ENCODE results near the gene RASGRF2. TPM values are rescaled to one million over a fixed set of nuclear protein-coding genes. Genes with fewer than 3 reads are reported as not detected.
"Not testable (repeated sequence)": the region's sequence is repeated elsewhere in the genome, so short reads cannot be mapped to it uniquely, and the experiment has no call there.

The RASGRF2 gene
- total RNA-seq, 2 experiments from 2014 or later = 4.8 to 12.3 TPM

DNA sequence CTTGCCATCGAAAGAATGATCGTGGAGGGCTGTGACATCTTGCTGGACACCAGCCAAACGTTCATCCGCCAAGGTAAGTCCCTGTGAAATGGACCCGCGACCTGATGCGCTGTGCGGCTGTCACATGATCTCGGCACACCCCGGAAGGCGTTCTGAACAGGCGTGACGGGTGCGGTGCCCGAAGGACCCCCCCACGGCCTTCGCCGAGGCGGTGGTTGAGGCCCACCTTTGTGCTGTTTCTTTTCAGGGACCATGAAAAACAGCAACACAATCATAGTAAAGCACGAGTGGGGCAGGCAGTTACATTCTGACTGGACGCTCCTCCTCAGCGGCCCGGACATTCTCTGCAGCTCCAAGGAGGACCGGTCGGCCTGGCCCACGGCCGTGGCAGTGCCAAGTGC is 126.7 kb downstream of the RASGRF2 start:
- no peaks in the 10 kb centered on the region for H3K27me3 Mint-ChIP-seq
- H3K4me1 Mint-ChIP-seq = no peaks in the 10 kb centered on the region
- no peaks in the 10 kb centered on the region for H3K36me3 Mint-ChIP-seq
- no peaks in the 10 kb centered on the region for H3K9me3 Mint-ChIP-seq (ENCODE audit: low read depth)
- ATAC-seq (no peak), DNase-seq (no peak)
- no peak overlapping the region for H3K4me3 Mint-ChIP-seq
- CTCF ChIA-PET = no interaction called here
- H3K27ac Mint-ChIP-seq = no peak overlapping the region

DNA sequence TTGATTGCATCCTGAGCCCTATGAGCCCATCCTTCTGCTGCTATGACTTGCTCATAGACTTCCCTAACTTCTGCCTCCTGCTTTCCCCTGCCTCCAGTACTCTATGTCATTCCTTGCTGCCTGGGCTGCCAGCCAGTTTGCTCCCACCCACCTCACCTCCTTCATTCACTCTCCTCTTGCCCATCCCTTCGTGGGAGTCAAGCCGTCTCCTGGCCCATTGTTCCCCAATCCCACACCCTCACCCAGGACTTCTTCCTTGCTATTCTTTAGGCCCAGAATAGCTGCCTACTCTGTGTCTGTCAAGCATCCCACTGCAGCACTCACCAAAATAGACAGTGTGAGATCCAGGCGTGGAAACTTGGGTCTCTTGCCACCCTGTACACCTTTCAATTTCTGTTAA is 131.0 kb downstream of the RASGRF2 start:
- no peak for DNase-seq
- Mint-ChIP-seq H3K27me3 (no peaks in the 10 kb centered on the region), H3K9me3 (ENCODE audit: low read depth) (no peaks in the 10 kb centered on the region), H3K4me1 (no peaks in the 10 kb centered on the region), H3K4me3 (no peak overlapping the region), H3K27ac (no peak overlapping the region), H3K36me3 (no peaks in the 10 kb centered on the region)
- CTCF ChIA-PET = no interaction called here
- ATAC-seq = no peak

DNA sequence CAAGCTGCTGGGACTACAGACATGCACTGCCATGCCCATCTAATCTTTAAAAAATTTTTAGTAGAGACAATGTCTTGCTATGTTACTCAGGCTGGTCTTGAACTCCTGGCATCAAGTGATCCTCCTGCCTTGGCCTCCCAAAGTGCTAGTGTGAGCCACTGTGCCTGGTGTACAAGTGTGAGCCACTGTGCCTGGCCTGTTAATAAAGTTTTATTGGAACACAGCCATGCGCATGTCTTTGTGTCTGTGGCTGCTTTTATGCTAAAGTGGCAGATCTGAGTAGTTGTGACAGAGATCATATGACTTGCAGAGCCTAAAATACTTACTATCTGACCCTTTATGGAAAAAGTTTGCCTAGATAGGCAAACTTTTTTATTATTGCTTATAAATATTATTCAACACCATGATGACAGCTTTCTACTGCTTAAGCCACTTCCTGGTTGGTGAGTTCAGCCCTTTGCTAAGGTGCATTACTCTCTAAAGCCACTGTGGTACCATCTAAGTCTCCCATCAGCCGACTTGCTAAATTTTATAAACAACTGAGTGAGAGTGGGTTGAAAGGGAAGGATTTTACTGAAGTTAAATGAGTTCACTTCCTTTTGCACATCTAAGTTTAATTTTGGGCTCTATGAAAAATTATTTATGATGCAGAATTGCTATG is 133.5 kb downstream of the RASGRF2 start:
- Mint-ChIP-seq H3K36me3 (no peaks in the 10 kb centered on the region), H3K4me3 (no peak overlapping the region), H3K27me3 (no peaks in the 10 kb centered on the region), H3K4me1 (no peaks in the 10 kb centered on the region), H3K9me3 (ENCODE audit: low read depth) (no peaks in the 10 kb centered on the region), H3K27ac (no peak overlapping the region)
- CTCF ChIA-PET = interaction anchor here (0.8 to 1.9 kb wide), 2 partner anchors 13 to 15 kb away, joined by 3 to 5 read pairs; no protein-coding TSS in a partner anchor
- DNase-seq (no peak), ATAC-seq (no peak)

DNA sequence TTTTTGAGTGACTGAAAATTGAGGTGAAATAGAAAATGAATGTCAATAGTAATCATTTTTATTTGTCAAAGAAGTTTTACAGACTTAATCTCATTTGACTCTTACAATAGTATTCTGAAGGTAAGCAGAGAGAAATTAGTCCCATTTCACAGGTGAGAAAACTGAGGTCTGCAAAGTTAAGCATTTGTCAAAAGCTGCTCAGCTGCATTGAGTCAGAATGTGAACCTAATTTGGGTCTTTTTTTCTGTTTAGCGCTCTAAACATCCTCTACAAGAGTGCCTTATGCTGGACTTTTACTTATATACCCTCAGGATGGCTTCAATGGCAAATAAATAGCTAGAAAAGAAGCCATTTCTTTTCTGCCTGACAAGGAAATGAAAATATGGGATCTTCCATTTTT is 135.7 kb downstream of the RASGRF2 start:
- Mint-ChIP-seq H3K36me3 (no peaks in the 10 kb centered on the region), H3K27me3 (no peaks in the 10 kb centered on the region), H3K9me3 (ENCODE audit: low read depth) (no peaks in the 10 kb centered on the region), H3K4me3 (no peak overlapping the region), H3K27ac (no peak overlapping the region), H3K4me1 (no peaks in the 10 kb centered on the region)
- CTCF ChIA-PET = interaction anchor here (1.0 to 1.7 kb wide), 4 partner anchors 9 to 99 kb away, joined by 3 to 4 read pairs (median 3); no protein-coding TSS in a partner anchor
- no peak for ATAC-seq
- no peak for DNase-seq

DNA sequence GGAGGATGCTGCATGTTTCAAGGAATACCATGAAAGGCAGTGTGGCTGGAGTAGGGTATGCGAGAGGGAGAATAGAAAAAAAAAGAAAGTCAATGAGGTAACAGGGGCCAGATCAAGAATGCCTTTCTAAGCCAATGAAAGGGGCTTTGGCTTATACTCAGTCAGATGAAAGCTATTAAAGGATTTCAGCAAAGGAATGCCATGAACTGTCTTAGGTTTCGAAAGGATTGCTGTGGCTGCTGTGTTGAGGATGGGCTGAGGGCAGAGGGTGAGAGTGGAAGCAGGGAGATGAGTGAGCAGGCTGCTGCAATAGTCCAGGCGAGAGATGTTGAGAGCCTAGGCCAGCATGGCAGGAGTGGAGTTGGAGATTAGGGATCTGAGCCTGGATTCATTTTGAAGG is 137.6 kb downstream of the RASGRF2 start:
- no peaks in the 10 kb centered on the region for H3K36me3 Mint-ChIP-seq
- DNase-seq (no peak), ATAC-seq (no peak)
- H3K4me1 Mint-ChIP-seq = no peaks in the 10 kb centered on the region
- H3K27me3 Mint-ChIP-seq = no peaks in the 10 kb centered on the region
- H3K4me3 Mint-ChIP-seq = no peak overlapping the region
- CTCF ChIA-PET = no interaction called here
- H3K27ac Mint-ChIP-seq = no peak overlapping the region
- H3K9me3 Mint-ChIP-seq (ENCODE audit: low read depth) = no peaks in the 10 kb centered on the region

DNA sequence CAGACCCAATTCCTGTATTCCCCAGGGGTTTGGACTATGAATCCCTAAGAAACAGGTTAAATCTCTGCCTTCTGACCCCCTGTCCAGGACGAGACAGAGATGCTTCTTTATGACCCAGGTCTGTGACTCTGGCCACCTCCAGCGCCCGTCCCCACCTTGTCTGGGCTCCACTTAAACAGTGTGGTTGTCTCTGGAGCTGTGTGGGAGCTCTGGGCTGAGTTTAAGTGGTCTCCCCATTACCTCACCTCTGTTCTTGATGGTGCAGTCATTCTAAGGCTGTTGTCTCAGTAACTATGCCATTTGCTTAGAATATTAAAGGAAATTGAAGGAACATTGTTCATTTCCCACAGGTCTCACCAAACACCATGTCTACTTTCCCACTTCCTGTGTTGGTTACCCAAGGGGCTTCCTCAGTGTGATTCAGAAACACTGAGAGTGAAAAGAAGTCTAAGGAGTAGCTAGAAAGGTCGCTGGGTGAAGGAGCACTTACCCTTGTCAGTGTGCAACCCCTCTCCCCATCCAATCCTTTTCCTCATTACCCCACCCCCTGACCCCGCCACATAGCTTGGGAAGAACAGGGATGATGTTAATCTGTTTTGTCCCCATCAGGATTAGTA is 145.2 kb downstream of the RASGRF2 start:
- no peaks in the 10 kb centered on the region for H3K36me3 Mint-ChIP-seq

DNA sequence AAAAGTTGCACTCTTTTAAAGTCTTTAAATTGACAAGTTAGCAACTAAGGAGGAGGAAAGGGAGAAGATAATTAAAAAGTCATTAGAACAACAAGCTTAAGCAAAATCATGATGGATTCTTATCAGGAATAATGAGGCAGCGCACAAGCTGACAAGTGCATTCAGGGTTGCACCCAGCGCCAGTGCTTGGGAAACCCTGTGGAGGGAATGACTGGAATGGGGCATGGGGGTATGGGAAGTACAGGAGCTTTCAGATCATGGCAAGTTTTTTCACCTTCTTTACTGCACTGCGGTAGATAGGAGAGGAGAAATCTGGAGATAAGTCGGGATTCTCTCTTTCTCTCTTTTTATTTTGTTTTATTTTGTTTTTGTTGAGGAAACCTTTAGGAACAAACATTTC is 155.1 kb downstream of the RASGRF2 start:
- Mint-ChIP-seq H3K36me3 (peaks cover 4% of the 10 kb centered on the region), H3K9me3 (ENCODE audit: low read depth) (no peaks in the 10 kb centered on the region), H3K27me3 (no peaks in the 10 kb centered on the region), H3K4me3 (no peak overlapping the region), H3K4me1 (no peaks in the 10 kb centered on the region), H3K27ac (no peak overlapping the region)
- DNase-seq (no peak), ATAC-seq (no peak)
- CTCF ChIA-PET = interaction anchor here (1.6 kb wide), 1 partner anchor 22 kb away, joined by 5 read pairs; no protein-coding TSS in a partner anchor

More for the DNA sequence above, 145.2 kb downstream of the RASGRF2 start:
- no peak overlapping the region for H3K27ac Mint-ChIP-seq
- H3K4me1 Mint-ChIP-seq = peaks cover 25% of the 10 kb centered on the region
- peaks cover 5% of the 10 kb centered on the region for H3K27me3 Mint-ChIP-seq
- CTCF ChIA-PET = interaction anchor here (1.0 to 1.5 kb wide), 2 partner anchors 9 to 14 kb away, joined by 3 read pairs; no protein-coding TSS in a partner anchor
- DNase-seq = no peak
- no peaks in the 10 kb centered on the region for H3K9me3 Mint-ChIP-seq (ENCODE audit: low read depth)
- no peak overlapping the region for H3K4me3 Mint-ChIP-seq
- ATAC-seq = no peak

DNA sequence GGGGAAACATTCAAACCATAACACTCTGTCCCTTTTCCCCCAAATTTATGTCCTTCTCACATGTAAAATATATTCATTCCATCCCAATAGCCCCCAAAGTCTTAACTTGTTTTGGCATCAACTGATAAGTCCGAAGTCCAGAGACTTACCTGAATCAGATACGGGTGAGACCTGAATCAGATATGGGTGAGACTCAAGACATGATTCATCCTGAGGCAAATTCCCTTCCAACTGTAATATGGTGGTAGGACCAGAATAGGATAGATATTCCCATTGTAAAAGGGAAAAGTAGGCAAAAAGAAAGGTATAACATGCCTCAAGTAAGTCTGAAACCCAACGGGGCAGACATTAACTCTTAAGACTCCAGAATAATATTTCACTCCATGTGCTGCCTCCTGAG is 157.4 kb downstream of the RASGRF2 start:
- Mint-ChIP-seq H3K9me3 (ENCODE audit: low read depth) (no peaks in the 10 kb centered on the region), H3K36me3 (peaks cover 4% of the 10 kb centered on the region), H3K4me3 (no peak overlapping the region), H3K27me3 (no peaks in the 10 kb centered on the region), H3K4me1 (peaks cover 11% of the 10 kb centered on the region), H3K27ac (no peak overlapping the region)
- ATAC-seq (no peak), DNase-seq (no peak)
- CTCF ChIA-PET = interaction anchor here (1.6 to 1.7 kb wide), 2 partner anchors 10 to 84 kb away, joined by 3 to 5 read pairs; no protein-coding TSS in a partner anchor

DNA sequence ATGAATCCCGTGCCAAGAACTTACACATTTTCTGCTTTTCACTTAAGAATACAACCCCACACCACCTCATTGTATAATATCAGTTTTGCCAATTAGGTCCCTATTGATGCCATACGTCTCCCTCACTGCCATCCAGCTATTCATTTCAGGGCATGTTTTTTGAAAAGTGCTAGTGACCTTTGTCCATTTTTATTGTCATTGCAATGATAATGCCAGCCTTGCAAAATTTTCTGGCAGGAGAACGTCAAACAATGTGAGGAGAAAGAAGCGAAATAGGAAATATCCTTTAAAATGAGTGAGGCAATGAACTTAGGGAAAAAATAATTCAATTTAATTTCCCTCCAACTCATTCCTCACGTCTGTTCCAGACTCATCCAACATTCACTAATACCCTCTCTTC is 161.1 kb downstream of the RASGRF2 start:
- H3K4me1 Mint-ChIP-seq = peaks cover 13% of the 10 kb centered on the region
- no peak overlapping the region for H3K4me3 Mint-ChIP-seq
- no peaks in the 10 kb centered on the region for H3K27me3 Mint-ChIP-seq
- ATAC-seq (no peak), DNase-seq (no peak)
- no peak overlapping the region for H3K27ac Mint-ChIP-seq
- H3K36me3 Mint-ChIP-seq = peaks cover 2% of the 10 kb centered on the region
- no peaks in the 10 kb centered on the region for H3K9me3 Mint-ChIP-seq (ENCODE audit: low read depth)
- CTCF ChIA-PET = no interaction called here

DNA sequence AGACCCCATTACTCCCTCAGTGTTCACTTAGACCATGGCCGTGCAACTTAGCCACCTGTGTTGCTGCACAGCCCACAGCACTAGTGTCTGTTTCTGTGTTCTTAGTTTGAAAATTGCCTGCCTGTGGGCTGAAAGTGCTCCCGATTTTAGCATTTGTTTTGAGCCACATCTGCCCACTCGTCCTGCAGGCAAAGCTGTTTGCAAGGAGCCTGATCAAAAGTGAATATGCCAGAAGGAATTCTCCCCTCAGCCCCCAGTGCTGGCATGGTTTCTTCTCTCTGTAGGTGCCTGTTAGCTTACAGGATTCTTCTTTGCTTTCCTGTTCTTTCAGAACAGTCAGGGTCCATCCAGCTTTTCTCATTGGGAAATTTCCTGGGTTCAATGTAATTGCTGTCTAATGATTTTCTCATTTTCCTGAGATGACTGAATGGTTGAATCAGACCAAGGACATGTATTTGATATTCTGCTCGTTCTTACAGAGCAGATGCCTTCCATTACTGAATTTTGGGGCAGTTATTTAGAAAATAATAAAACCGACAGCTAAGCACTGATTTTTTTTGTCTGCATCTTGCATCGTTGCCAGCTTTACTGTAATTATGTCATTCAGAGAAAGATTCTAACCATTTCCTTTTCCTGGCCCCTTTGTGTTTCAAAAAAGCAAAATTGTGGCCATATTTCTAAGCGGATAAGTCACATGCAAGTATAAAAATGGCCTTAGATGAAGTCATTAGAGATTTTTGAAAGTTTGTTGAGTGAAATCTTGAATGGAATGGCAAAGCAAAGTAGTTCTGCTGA is 161.9 kb downstream of the RASGRF2 start:
- no peaks in the 10 kb centered on the region for H3K9me3 Mint-ChIP-seq (ENCODE audit: low read depth)
- peaks cover 2% of the 10 kb centered on the region for H3K36me3 Mint-ChIP-seq
- peaks cover 13% of the 10 kb centered on the region for H3K4me1 Mint-ChIP-seq
- ATAC-seq (no peak), DNase-seq (no peak)
- H3K4me3 Mint-ChIP-seq = no peak overlapping the region
- no peaks in the 10 kb centered on the region for H3K27me3 Mint-ChIP-seq
- CTCF ChIA-PET = interaction anchor here (1.4 kb wide), 1 partner anchor 14 kb away, joined by 5 read pairs; no protein-coding TSS in a partner anchor
- H3K27ac Mint-ChIP-seq = no peak overlapping the region

DNA sequence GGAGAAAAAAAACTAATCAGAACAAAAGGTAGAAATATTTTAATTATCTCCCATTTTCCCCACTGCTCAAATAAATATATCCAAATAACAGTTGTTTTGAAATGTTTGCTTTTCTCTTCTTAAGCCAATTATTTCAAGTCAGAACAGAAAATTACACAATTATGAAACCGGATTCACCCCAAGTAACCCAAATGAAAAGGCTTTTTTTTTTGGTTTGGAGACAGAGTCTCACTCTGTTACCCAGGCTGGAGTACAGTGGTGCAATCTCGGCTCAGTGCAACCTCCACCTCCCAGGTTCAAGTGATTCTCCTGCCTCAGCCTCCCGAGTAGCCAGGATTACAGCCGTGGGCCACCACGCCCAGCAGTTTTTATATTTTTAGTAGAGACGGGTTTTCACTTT is 164.5 kb downstream of the RASGRF2 start:
- CTCF ChIA-PET; H3K27ac Mint-ChIP-seq; ATAC-seq; DNase-seq; H3K27me3 Mint-ChIP-seq; H3K4me3 Mint-ChIP-seq; H3K36me3 Mint-ChIP-seq; H3K9me3 Mint-ChIP-seq (ENCODE audit: low read depth): not testable (repeated sequence)
- H3K4me1 Mint-ChIP-seq = peaks cover 13% of the 10 kb centered on the region

DNA sequence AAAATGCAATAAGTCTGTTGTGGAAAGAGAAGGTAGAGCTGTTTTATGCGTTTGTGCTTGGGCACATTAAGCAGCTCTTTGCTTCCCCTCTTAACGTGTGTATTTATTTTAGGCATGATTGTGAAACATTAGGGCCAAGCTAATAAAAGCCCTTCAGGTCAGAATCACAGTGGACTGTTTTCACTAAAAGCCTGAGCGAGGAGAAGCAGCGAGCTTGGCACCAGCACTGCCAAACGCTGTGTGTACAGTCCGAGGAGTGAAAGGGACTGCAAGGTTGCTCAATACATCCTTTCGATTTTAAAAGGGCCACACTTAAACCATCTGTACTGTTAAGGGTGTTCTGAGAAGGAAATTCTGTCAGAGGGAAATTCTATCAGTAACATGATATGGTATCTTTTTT is 165.8 kb downstream of the RASGRF2 start:
- Mint-ChIP-seq H3K4me3 (no peak overlapping the region), H3K9me3 (ENCODE audit: low read depth) (no peaks in the 10 kb centered on the region), H3K36me3 (no peaks in the 10 kb centered on the region), H3K27ac (no peak overlapping the region), H3K27me3 (no peaks in the 10 kb centered on the region), H3K4me1 (peaks cover 13% of the 10 kb centered on the region)
- DNase-seq (no peak), ATAC-seq (no peak)
- CTCF ChIA-PET = no interaction called here

DNA sequence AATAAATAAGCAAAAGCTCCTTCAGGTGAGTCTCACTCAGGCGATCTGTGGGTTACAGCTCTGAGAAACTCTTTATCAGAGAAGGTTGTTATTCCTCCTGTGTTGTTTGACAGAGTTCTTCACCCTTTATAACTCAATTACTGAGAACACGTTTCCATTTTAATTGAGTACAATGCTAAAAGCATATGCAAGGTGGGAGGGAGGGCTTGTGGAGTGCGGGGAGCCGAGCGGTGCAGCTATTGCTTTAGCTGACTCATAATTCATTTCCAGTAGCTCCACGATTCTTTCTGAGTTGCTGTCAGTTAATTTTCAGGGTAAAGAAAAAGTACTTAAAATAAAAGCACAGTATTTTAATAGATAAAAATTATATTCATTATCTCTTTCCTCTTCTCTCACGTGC is 168.3 kb downstream of the RASGRF2 start:
- Mint-ChIP-seq H3K4me1 (no peaks in the 10 kb centered on the region), H3K27me3 (no peaks in the 10 kb centered on the region), H3K4me3 (no peak overlapping the region), H3K36me3 (no peaks in the 10 kb centered on the region), H3K27ac (no peak overlapping the region), H3K9me3 (ENCODE audit: low read depth) (no peaks in the 10 kb centered on the region)
- ATAC-seq (no peak), DNase-seq (no peak)
- CTCF ChIA-PET = interaction anchor here (1.2 to 1.4 kb wide), 2 partner anchors 18 to 50 kb away, joined by 3 read pairs; no protein-coding TSS in a partner anchor
